HUES64 (cell line): ENCODE results near the gene PROCA1.

ENCODE experiments used
- H3K27ac ChIP-seq: 2 replicates; pipeline ENCODE4 v1.7.0; 2013; ENCODE audit warnings: low read depth, low read length, inconsistent platforms
- H3K27me3 ChIP-seq: 2 replicates; pipeline ENCODE4 v1.6.1; 2013; ENCODE audit warnings: mild to moderate bottlenecking, low read length; ENCODE audit not compliant: insufficient read depth
- H3K36me3 ChIP-seq: 2 replicates; pipeline ENCODE4 v1.6.1; 2013; ENCODE audit warnings: mild to moderate bottlenecking, low read length; ENCODE audit not compliant: insufficient read depth
- H3K4me1 ChIP-seq: 2 replicates; pipeline ENCODE4 v1.6.1; 2013; ENCODE audit warnings: mild to moderate bottlenecking, low read length, moderate library complexity; ENCODE audit not compliant: insufficient read depth
- H3K4me3 ChIP-seq: 2 replicates; pipeline ENCODE4 v1.5.1; 2013; ENCODE audit warnings: mild to moderate bottlenecking, low read length, moderate library complexity
- H3K9ac ChIP-seq: 2 replicates; pipeline ENCODE4 v1.6.1; 2013; ENCODE audit warnings: mild to moderate bottlenecking, low read depth, low read length
- H3K9me3 ChIP-seq: 2 replicates; pipeline ENCODE4 v1.6.1; 2013; ENCODE audit warnings: low read depth, low read length; ENCODE audit not compliant: insufficient read depth
- WGBS: fragments of 150-250, 120-280 bp; methylation state at CpG from one replicate; pipeline ENCODE4 v1.1.7; 2013; ENCODE audit warnings: missing lambda C conversion rate; 5-methylcytosine and 5-hydroxymethylcytosine counted together

PROCA1 gene

DNA sequence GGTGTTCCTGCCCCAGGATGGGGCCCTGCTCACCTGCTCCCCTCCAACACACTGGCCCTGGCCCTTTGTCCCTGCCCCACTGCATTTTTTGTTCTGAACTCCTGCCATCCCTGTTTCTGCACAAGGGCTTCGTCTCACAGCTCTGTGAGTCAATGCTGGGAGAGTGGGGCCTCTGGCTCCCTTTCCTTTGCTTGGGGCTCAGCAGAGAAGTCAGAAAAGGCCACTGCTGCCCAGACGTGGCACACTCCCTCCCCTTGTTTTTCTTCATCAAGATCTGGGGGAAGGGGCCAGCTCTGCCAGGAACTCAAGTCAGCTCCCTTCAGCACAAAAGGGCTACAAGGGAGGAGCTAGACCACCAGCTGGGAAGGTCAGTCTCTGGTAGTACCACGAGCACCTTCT lies 8.9 kb downstream of the PROCA1 start:
- no peak overlapping the region for H3K27ac ChIP-seq
- 66% methylated on average over 3 of the region's 3 CpGs for WGBS

DNA sequence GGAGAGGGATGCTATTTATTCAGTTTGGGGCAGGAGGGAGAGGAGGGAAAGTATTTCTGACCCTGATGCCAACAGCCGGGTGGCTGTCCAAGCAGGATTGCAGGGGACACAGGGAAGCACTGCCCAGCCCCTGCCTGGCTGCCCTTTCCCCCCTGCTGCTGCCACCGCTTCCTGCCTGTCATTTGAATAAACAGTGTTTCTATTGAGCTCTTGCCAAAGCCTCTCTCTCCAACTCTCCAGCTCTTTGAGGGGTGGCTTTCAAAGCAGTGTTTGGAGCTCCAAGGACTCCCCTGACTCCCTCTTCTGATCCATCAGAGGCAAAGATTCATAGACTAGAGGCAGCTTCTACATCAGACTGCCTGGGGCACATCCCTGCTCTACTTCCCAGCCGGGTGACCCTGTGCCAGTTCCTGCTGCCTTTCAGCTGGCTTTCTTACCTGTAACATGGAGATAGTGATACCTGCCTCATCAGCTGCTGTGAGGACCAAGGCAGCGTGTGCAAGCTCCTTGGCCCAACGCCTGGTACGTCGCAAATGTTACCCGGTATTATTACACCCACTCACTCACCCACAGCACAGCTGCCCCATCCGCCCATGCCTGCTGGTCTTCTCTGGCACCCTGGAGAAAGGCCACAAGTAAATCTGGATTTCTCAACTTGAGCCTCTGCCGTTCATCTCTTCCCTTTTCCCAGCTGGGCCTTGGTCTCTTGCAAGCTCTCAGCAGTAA lies 9.5 kb downstream of the PROCA1 start:
- Histone ChIP-seq H3K4me1 (peaks cover 3% of the 10 kb centered on the region; the same call in 1 of the 2 replicates), H3K4me3 (no peak overlapping the region), H3K9me3 (no peaks in the 10 kb centered on the region), H3K36me3 (peaks cover 71% of the 10 kb centered on the region), H3K9ac (0 out of 2 replicates have a peak overlapping the region, but pooled peaks have one; percentile 1), H3K27me3 (no peaks in the 10 kb centered on the region), H3K27ac (no peak overlapping the region)
- 91% methylated on average over 10 of the region's 10 CpGs for WGBS

More for the DNA sequence above, 8.9 kb downstream of the PROCA1 start:
- peaks cover 66% of the 10 kb centered on the region for H3K36me3 ChIP-seq
- H3K4me1 ChIP-seq: peaks cover 4% of the 10 kb centered on the region; the same call in 1 of the 2 replicates
- no peaks in the 10 kb centered on the region for H3K27me3 ChIP-seq
- no peaks in the 10 kb centered on the region for H3K9me3 ChIP-seq
- no peak overlapping the region for H3K9ac ChIP-seq
- H3K4me3 ChIP-seq: no peak overlapping the region

DNA sequence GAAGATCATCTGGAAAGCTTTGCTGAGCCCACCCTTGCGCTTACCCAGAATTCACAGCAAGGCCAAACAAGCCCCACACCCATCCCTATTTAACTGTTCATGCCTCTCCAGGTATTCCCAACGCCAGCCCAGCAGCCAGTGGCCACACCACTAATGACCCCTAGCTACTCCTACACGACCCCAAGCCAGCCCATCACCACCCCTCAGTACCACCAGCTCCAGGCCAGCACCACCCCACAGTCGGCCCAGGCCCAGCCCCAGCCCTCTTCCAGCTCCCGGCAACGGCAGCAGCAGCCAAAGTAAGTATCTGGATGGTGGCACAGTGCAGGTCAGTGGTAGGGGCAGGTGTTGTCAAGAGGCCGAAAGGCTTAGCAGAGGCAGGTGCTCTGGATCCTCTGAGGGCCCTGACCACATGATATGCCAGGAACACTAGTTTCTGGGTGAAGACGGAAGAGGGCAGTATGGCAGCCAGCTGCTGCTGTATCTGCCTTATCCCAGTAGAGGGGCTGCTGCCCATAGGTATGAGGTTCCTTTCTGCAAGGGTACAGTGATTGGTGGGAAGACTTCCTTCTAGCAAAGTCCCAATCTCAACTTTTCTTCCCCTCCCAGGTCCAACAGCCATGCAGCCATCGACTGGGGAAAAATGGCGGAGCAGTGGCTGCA lies 10.7 kb downstream of the PROCA1 start:
- H3K9ac ChIP-seq: no peak overlapping the region
- 92% methylated on average over 10 of the region's 10 CpGs for WGBS
- no peaks in the 10 kb centered on the region for H3K27me3 ChIP-seq
- H3K4me1 ChIP-seq: no peaks in the 10 kb centered on the region
- no peak overlapping the region for H3K4me3 ChIP-seq
- H3K9me3 ChIP-seq: no peaks in the 10 kb centered on the region
- H3K27ac ChIP-seq: no peak overlapping the region
- peaks cover 84% of the 10 kb centered on the region for H3K36me3 ChIP-seq

DNA sequence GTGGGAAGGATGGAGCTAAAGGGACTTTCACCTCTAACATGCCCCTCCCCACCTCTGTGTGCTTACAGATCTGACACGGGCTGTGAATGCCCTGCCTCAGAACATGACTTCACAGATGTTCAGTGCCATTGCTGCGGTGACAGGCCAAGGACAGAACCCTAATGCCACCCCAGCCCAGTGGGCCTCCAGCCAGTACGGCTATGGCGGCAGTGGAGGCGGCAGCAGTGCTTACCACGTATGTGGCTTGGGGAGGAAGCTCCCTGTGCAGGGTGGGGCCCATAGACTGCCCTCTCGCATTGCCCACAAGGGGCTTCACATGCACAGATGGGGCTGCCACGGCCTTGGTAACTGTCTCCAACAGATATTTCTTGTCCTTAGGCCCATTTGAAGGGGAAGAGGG lies 11.4 kb downstream of the PROCA1 start:
- Histone ChIP-seq H3K4me1 (no peaks in the 10 kb centered on the region), H3K36me3 (peaks cover 90% of the 10 kb centered on the region), H3K27me3 (no peaks in the 10 kb centered on the region), H3K9ac (no peak overlapping the region), H3K4me3 (no peak overlapping the region), H3K27ac (no peak overlapping the region), H3K9me3 (no peaks in the 10 kb centered on the region)
- WGBS: 95% methylated on average over 8 of the region's 8 CpGs

DNA sequence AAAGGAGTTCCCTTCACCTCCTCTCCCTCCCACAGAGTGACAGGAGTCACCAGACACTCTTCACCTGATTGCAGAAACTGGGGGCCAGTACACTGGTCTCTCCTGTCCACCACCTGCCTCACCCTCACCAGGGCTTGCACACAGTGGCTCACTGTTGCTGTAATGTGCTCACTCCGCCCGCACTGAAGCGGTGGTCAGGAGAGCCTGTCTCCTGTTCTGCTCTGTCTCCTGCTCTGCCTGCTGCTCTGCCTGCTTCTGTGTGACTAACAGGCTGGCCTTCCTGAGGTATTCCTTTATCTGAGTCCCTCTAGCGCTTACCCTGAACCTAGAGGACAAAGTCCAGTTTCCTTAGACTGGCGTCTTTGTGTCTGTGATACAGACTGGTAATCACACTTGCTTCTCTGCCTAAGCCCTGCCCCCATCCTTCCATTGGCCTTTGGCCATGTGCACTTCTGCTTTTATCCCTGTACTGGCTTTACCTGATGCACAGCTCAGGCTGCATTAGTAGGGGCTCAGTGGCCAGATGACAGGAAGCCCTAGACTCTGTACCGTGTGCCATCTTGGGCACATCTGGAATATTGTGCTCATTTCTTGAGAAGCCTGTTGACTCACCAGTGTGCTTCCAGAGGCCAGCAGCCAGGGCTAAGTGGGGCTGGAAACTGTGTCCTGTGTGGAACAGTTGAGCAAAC lies 13.3 kb downstream of the PROCA1 start:
- no peaks in the 10 kb centered on the region for H3K27me3 ChIP-seq
- 94% methylated on average over 6 of the region's 6 CpGs for WGBS
- H3K9me3 ChIP-seq: no peaks in the 10 kb centered on the region
- H3K9ac ChIP-seq: no peak overlapping the region
- H3K27ac ChIP-seq: no peak overlapping the region
- no peak overlapping the region for H3K4me3 ChIP-seq
- peaks cover 100% of the 10 kb centered on the region for H3K36me3 ChIP-seq
- no peaks in the 10 kb centered on the region for H3K4me1 ChIP-seq

DNA sequence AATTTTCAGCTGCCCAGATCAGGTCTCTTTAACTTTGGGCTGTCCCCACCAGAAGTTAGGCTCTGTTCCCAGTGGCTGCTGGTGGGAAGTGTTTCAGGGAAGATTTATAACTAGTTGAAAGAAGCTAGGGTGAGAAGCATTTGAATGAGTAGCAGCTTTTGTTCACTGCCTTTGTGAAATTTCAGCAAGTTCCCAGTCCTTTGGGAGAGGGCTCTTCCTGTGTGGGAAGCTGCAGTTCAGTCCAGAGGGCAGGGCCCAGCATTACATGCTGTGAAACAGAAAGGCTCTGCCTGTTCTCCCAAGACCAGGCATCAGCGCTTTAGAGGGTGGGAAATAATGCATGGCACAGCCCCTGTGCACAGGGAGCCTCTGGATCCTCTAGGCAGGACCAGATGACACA lies 17.8 kb downstream of the PROCA1 start:
- H3K36me3 ChIP-seq: peaks cover 94% of the 10 kb centered on the region
- WGBS: 94% methylated on average over 1 of the region's 1 CpG
- no peaks in the 10 kb centered on the region for H3K9me3 ChIP-seq
- no peaks in the 10 kb centered on the region for H3K4me1 ChIP-seq
- no peaks in the 10 kb centered on the region for H3K27me3 ChIP-seq
- H3K27ac ChIP-seq: no peak overlapping the region
- no peak overlapping the region for H3K9ac ChIP-seq
- H3K4me3 ChIP-seq: no peak overlapping the region

DNA sequence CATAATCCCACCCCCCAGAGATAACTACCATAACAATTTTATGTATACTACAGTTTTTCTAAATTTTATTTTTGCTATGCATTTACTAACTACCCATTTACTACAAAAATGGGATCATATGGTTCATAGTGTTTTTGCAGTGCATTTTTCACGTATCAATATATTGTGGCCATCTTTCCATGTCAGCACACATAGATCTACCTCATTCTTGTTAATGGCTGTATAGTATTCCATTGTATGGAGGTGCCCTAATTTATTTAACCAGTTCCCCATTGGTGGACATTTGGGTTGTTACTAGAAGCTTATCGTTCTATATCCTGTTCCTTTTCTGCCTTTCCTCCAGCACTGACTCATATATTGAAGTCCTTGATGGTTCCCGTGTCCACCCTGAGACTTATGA lies 22.7 kb downstream of the PROCA1 start:
- Histone ChIP-seq H3K9me3 (no peaks in the 10 kb centered on the region), H3K36me3 (peaks cover 94% of the 10 kb centered on the region), H3K4me3 (no peak overlapping the region), H3K27me3 (no peaks in the 10 kb centered on the region), H3K4me1 (no peaks in the 10 kb centered on the region), H3K27ac (no peak overlapping the region), H3K9ac (no peak overlapping the region)
- WGBS: 88% methylated on average over 3 of the region's 3 CpGs

DNA sequence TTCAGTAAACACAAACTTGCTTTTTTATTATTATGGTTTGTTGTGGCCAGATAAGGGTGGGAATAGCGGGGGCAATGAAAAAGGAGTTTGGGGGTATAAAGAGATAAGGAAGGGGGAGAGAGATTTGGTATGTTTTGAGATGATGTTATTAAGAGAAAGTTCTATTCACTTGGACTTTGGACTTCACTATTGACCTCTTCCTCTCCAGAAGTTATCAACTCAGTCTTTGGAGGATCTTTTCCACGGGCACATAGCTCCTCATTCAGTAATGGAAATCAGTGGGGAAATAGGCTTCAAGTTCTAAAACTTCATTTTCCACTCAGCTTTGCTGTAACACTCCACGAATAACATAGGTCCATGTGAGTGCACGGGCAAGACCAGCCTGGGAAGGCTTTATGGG lies 23.2 kb downstream of the PROCA1 start:
- Histone ChIP-seq H3K27ac (no peak overlapping the region), H3K9me3 (no peaks in the 10 kb centered on the region), H3K27me3 (no peaks in the 10 kb centered on the region), H3K4me1 (no peaks in the 10 kb centered on the region), H3K4me3 (no peak overlapping the region), H3K36me3 (peaks cover 94% of the 10 kb centered on the region), H3K9ac (no peak overlapping the region)
- 100% methylated on average over 3 of the region's 4 CpGs for WGBS

DNA sequence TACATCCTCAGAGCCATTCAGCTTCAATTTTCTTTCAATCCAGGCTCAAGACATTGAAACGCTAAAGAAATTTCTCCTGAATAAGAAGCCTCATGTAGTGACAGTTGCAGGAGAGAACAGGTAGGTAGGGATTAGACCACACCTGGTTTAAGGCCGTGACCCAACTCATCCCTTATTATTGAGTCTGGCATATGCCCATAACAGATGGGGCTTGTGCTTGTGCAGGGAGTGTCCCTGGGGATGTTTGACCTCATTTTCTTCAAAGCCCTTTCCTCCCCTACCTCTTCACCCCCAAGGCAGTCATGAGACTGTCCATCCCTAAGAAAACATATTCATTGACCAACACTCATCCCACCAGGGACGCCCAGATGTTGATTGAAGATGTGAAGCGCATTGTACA lies 25.4 kb downstream of the PROCA1 start:
- WGBS: 97% methylated on average over 4 of the region's 4 CpGs
- Histone ChIP-seq H3K9ac (no peak overlapping the region), H3K27me3 (no peaks in the 10 kb centered on the region), H3K4me3 (no peak overlapping the region), H3K36me3 (peaks cover 100% of the 10 kb centered on the region), H3K4me1 (no peaks in the 10 kb centered on the region), H3K27ac (no peak overlapping the region), H3K9me3 (no peaks in the 10 kb centered on the region)

DNA sequence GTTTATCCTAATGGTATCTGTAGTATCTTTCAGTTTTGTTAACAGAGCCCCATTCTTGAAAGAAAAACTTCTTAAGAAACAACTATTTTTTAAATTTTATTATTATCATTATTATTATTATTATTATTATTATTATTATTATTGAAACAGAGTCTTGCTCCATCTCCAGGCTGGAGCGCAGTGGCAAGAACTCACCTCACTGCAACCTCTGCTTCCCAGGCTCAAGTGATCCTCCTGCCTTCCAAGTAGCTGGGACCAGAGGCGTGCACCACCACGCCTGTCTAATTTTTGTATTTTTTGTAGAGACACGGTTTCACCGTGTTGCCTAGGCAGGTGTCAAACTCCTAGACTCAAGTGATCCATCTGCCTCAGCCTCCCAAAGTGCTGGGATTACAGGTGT lies 26.3 kb downstream of the PROCA1 start:
- Histone ChIP-seq H3K36me3 (peaks cover 100% of the 10 kb centered on the region), H3K4me3 (no peak overlapping the region), H3K27me3 (no peaks in the 10 kb centered on the region), H3K4me1 (no peaks in the 10 kb centered on the region), H3K9ac (no peak overlapping the region), H3K27ac (no peak overlapping the region), H3K9me3 (no peaks in the 10 kb centered on the region)
- WGBS: 96% methylated on average over 5 of the region's 5 CpGs

DNA sequence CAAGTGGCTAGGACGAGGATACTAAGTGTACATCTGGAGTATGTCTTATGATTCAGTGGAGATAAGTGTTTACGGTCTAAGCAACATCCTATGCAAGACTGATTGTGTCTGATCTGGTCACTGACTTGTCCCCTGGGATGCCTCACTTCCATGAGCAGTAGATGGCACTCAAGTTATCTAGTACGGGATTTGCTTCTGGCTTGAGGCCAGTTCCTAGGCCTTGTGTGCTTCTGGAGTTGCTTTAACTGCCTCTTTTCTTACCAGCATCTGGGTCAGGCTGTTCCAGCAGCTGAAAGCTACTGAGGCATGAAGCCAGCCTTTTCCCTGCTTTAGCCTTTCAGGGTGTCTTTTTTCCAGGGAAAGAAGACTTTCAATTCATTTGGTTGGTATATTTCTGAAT lies 26.7 kb downstream of the PROCA1 start:
- H3K4me1 ChIP-seq: no peaks in the 10 kb centered on the region
- H3K9ac ChIP-seq: no peak overlapping the region
- 95% methylated on average over 3 of the region's 3 CpGs for WGBS
- H3K4me3 ChIP-seq: no peak overlapping the region
- no peaks in the 10 kb centered on the region for H3K9me3 ChIP-seq
- H3K27ac ChIP-seq: no peak overlapping the region
- H3K27me3 ChIP-seq: no peaks in the 10 kb centered on the region
- H3K36me3 ChIP-seq: peaks cover 99% of the 10 kb centered on the region
